Uterus (tissue), 2 donors: ENCODE results near the gene HOXC4.

Source experiments
- CTCF ChIP-seq, 4 experiments: fragments of 200-600 bp in 2 of 4; fragments of 450-650 bp in 2 of 4; sonication (generic) in 2 of 4; IDR thresholded peaks; one replicate each; pipeline ENCODE4 v1.5.1; 2016 to 2019; ENCODE audit warnings: antibody characterized with exemption in 4 of 4, mild to moderate bottlenecking in 2 of 4, moderate library complexity in 1 of 4
- POLR2A ChIP-seq, 2 donors: fragments of 450-650 bp; IDR thresholded peaks; one replicate each; pipeline ENCODE4 v1.6.1; 2016; ENCODE audit warnings: antibody characterized with exemption in 2 of 2, mild to moderate bottlenecking in 1 of 2, moderate library complexity in 1 of 2

GRCh38 chr12:54022960-54023884 lies 30.4 kb upstream of the HOXC4 start:
- TF ChIP-seq CTCF (IDR thresholded peaks at IDR 0.05) = no peak
- TF ChIP-seq POLR2A (IDR thresholded peaks at IDR 0.05) = no peak
